Measurements from ENCODE around the gene FNDC5.

The FNDC5 gene

DNA sequence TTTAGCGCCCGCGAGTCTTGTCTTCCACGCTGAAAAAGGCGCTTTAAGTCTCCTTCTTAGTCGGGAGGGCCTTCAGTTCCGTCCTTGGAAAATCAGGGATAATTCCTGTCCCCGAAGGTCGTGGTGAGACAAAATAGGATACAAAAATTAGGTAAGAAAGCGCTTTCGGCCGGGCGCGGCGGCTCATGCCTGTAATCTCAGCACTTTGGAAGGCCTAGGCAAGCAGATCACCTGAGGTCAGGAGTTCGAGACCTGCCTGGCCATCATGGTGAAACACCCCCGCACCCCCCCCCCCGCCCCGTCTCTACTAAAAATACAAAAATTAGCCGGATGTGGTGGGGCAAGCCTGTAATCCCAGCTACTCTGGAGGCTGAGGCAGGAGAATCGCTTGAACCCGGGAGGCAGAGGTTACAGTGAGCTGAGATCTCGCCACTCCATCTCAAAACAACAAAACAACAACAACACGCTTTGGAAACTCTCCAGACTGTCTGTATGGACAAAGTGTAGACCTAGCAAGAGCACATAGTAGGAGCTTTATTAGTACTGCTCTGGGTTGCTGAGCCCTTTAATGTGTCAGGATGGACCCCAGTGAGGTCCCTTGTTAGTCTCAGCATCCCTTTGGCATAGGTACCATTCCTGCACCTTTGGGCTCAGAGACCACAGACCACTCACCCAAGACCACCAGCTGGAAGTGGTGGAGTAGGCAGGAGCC, 31.3 kb upstream of the FNDC5 start:
- peak overlapping the region; percentile 42 for H3K4me3 ChIP-seq
- in situ Hi-C loops (cut with MboI; ENCODE audit: low sequenced_read_pairs): no loop called here

DNA sequence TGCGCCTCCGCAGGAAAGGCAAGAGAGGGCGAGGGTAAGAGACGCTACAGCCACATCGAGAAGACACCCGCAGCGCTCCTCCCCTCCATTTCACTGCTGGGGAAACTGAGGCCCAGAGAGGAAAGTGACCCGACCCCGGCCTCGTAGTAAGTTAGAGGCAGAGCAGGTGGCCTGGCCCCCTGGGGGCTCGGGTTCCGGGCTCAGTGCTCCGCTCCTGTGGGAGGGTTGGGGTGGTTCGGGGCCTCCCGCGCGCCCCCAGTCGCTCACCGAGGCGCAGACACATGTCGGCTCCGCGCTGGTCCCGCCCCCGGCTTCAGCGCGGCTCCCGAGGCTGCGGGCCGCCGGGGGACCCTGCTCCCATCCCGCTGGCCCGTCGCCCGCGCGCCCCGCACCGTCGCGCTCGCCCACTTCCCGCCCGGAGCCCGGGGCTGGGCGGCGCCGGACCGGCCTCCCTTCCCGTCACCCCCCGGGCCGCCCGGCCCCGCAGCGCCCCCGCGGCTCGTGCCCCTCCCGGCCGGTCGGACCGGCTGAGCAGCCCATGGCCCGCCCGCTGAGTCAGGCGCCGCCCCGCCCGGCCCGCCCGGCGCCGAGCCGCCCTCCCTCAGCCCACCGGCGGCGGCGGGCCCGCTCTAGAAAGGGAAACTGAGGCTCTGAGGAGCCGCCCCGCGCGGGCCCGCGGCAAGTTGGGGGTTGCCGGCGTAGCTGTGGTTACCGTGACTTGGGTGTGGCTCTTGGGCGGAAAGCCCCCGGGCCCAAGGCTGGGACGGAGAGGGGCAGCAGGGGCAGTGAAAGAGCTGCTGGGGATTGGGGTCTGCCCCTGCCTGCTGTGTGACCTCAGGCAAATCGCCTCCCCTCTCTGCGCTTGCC, 30.5 kb upstream of the FNDC5 start, which contains the start of gene TMEM54:
Gene TMEM54 (minus strand): TSS at position 434 of the 867 bp plus-strand sequence. CDS start 151 bp downstream, at position 283.
- in situ Hi-C loops (cut with MboI; ENCODE audit: low sequenced_read_pairs): no loop called here
- no peaks in the 10 kb centered on the region for H3K27me3 ChIP-seq (ENCODE audit: low read depth)
- H3K9me3 ChIP-seq: no peaks in the 10 kb centered on the region
- peak; percentile 19 to 66 for DNase-seq (ENCODE audit: low spot score in 2 of 2)
- peaks cover 6% of the 10 kb centered on the region; the same call in 1 of the 2 replicates for H3K4me1 ChIP-seq
- peak within 1 kb of the TSS; percentile 45 for H3K4me3 ChIP-seq
- H3K36me3 ChIP-seq (replicated peaks): no peaks in the 10 kb centered on the region

More for the DNA sequence above, 31.3 kb upstream of the FNDC5 start:
- no peaks in the 10 kb centered on the region for H3K9me3 ChIP-seq
- no peaks in the 10 kb centered on the region for H3K27me3 ChIP-seq (ENCODE audit: low read depth)
- DNase-seq (ENCODE audit: low spot score in 2 of 2): no peak
- no peaks in the 10 kb centered on the region for H3K36me3 ChIP-seq (replicated peaks)
- H3K4me1 ChIP-seq: peaks cover 6% of the 10 kb centered on the region; the same call in 1 of the 2 replicates

DNA sequence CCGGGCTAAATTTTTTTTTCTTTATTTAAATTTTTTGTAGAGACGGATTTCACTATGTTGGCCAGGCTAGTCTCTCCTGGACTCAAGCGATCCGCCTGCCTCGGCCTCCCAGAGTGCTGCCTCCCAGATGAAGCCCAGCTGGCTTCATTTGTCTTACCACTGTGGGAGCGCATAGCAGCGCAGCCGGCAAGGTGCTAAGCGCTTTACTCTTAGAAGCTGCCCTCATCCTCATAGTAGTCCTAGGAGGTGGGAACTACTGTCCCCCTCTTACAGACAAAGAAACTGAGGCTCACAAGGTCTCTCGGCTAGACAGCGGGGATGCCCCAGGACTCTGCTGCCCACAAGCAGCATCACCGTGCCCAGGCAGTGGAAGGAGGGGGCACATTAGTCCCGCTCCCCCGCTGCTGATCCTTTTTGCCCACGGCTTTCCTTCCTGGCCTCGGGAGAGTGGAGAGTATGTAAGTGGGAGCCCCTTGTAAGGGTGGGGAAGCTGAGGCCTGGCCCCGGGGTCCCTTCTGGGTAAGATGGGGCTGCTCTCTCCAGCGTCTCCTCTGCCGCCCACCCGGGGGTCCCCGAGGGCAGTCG, 29.8 kb upstream of the FNDC5 start:
- peak overlapping the region; percentile 45 for H3K4me3 ChIP-seq
- no peaks in the 10 kb centered on the region for H3K27me3 ChIP-seq (ENCODE audit: low read depth)
- H3K4me1 ChIP-seq: peaks cover 6% of the 10 kb centered on the region; the same call in 1 of the 2 replicates
- H3K9me3 ChIP-seq: no peaks in the 10 kb centered on the region
- in situ Hi-C loops (cut with MboI; ENCODE audit: low sequenced_read_pairs): no loop called here
- H3K36me3 ChIP-seq (replicated peaks): no peaks in the 10 kb centered on the region
- DNase-seq (ENCODE audit: low spot score in 2 of 2): no peak

DNA sequence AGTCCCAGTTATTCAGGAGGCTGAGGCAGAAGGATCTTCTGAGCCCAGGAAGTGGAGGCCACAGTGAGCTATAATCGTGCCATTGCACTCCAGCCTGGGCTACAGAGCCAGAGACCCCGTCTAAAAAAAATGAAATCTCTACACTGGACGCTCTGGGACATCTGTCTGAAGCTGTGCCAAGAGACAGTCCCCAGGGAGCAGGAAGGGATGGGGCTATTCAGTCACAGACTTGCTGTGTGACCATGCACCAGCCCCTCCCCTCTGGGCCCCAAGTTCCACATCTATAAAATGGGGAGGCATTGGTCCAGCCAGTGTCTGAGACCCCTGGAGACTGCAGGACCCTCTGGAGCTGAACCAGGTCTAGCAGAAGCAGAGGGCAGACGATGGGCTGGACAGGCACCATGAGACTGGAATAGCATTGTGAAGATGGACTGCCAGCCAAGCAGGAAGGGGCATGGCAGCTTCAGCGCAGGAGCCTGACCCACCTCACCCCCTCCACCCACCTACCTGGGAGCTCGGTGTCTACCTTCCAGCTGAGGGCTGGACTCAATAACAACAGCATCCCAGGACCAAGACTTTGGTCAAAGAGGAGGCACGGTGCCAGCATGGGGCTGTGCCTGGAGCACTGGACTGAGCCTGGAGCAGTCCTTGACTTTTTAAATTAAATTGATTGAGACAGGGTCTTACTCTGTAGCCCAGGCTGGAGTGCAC, 29.0 kb upstream of the FNDC5 start:
- in situ Hi-C loops (cut with MboI; ENCODE audit: low sequenced_read_pairs): no loop called here
- Histone ChIP-seq H3K9me3 (no peaks in the 10 kb centered on the region), H3K4me1 (peaks cover 6% of the 10 kb centered on the region; the same call in 1 of the 2 replicates), H3K4me3 (no peak overlapping the region), H3K36me3 (replicated peaks) (no peaks in the 10 kb centered on the region), H3K27me3 (ENCODE audit: low read depth) (no peaks in the 10 kb centered on the region)
- peak in 1 of 2 experiments; percentile 36 for DNase-seq (ENCODE audit: low spot score in 2 of 2)

DNA sequence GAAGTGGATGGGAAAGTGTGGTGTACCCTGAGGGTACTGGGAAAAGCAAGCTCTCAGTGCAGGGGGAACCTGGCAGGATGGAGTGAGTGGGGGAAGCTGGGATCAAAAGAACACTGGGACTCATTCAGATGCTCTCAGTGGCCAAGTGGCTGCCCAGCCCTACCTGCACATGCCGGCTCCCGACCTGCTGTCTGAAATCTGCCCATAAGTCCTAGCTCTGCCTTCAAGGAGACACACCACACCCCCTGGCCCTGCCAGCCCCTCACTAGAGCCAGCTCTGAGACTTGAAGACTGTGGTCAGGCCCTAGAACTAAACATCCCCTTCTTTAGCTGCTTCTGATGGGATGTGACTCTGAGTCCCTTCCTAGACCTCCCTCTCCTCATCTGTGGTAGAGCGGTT, 28.2 kb upstream of the FNDC5 start:
- Histone ChIP-seq H3K27me3 (ENCODE audit: low read depth) (no peaks in the 10 kb centered on the region), H3K9me3 (no peaks in the 10 kb centered on the region), H3K36me3 (replicated peaks) (no peaks in the 10 kb centered on the region), H3K4me3 (no peak overlapping the region), H3K4me1 (peaks cover 6% of the 10 kb centered on the region)
- in situ Hi-C loops (cut with MboI; ENCODE audit: low sequenced_read_pairs): no loop called here
- DNase-seq (ENCODE audit: low spot score in 2 of 2): no peak

DNA sequence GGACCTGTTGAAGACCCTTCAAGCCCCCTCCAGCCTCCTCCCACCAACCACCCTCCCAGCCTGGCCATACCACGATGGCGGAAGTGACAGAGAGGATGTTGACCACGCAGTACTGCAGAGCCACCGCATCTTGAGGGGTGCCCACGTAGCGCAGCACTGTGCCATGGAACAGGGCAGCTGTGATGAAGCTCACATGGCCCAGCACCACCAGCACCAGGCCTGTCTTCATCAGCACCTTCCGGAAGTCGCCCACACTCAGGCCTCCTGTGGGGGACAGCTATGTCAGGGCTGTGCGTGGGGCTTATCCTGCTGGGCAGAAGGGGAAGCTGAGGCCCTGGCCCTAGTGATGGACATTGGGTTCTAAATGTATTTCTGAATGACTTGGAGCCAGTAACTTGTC, 27.3 kb upstream of the FNDC5 start:
- no peaks in the 10 kb centered on the region for H3K9me3 ChIP-seq
- in situ Hi-C loops (cut with MboI; ENCODE audit: low sequenced_read_pairs): no loop called here
- DNase-seq (ENCODE audit: low spot score in 2 of 2): no peak

DNA sequence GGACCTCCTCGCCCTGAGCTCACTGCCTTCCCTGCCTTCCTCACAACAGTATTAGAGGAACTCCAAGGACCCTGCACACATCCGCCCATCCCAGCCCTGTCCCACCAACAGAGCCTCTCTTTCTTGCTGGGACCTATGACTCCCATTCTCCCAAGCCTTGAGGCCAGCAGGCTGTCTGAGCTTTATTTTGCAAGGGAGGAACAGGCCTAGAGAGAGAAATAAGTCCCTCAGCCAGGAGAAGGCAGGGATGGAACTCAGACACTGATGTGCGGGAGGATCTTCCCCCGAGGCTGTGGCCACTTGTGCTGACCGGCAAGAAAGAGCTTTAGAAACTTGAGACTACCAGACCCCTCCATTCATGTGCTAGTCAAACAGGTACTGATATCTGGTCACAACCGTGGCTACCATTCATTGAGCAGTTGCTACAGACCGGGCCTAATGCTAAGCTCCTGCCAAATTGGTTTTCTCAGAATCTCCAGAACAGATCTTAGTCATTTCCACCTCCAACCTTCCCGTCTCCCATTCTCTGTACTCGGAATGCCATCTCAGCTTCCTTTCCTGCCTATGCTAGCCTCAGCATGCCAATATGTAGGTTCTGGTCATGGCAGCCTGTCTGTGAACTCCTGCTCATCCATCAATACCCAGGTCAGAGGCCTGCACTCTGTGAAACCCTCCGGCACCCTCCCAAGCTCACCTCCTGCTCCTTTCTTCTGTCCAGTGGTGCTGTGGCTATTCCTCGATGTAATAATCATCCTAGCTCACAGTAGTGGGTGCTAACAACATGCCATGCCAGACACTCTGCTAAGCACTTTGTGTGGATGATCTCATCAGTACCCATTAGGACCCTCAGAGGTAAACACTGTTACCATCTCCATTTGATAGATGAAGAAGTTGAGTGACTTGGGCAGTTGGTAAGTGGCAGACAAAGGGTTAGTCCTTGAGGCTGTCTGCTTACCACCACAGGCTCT, 26.7 kb upstream of the FNDC5 start:
- Histone ChIP-seq H3K4me1 (peaks cover 10% of the 10 kb centered on the region), H3K36me3 (replicated peaks) (no peaks in the 10 kb centered on the region), H3K27me3 (ENCODE audit: low read depth) (no peaks in the 10 kb centered on the region), H3K9me3 (no peaks in the 10 kb centered on the region; the same call in 1 of the 2 replicates), H3K4me3 (no peak overlapping the region)
- DNase-seq (ENCODE audit: low spot score in 2 of 2): no peak
- in situ Hi-C loops (cut with MboI; ENCODE audit: low sequenced_read_pairs): no loop called here

More for the DNA sequence above, 27.3 kb upstream of the FNDC5 start:
- Histone ChIP-seq H3K4me3 (no peak overlapping the region), H3K4me1 (peaks cover 6% of the 10 kb centered on the region), H3K27me3 (ENCODE audit: low read depth) (no peaks in the 10 kb centered on the region), H3K36me3 (replicated peaks) (no peaks in the 10 kb centered on the region)

DNA sequence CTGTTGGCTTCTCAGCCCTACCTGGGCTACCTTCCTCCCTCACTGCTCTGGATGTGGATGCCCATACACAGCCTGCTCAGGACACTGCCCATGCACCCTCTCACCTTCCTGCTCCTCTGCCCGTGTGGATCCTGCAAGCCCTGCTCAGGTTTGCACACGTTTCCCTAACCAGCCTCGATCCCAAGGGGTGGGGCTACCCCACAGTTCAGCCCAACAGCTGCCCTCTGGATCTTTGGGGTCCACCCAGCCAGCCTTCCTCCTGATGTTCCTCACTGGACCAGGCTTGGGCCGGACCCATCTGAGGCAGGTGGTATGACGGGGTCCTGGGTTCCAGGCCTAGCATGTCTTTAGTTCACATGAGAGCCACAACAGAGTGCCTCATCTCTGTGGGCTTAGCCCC, 25.7 kb upstream of the FNDC5 start:
- Histone ChIP-seq H3K4me1 (peaks cover 9% of the 10 kb centered on the region), H3K27me3 (ENCODE audit: low read depth) (no peaks in the 10 kb centered on the region; the same call in 1 of the 2 replicates), H3K36me3 (replicated peaks) (no peaks in the 10 kb centered on the region), H3K9me3 (no peaks in the 10 kb centered on the region; the same call in 1 of the 2 replicates), H3K4me3 (no peak overlapping the region)
- in situ Hi-C loops (cut with MboI; ENCODE audit: low sequenced_read_pairs): no loop called here
- DNase-seq (ENCODE audit: low spot score in 2 of 2): no peak

GRCh38 chr1:32895325-32896215, 24.9 kb upstream of the FNDC5 start:
- Histone ChIP-seq H3K4me3 (no peak overlapping the region), H3K27me3 (ENCODE audit: low read depth) (no peaks in the 10 kb centered on the region; the same call in 1 of the 2 replicates), H3K36me3 (replicated peaks) (no peaks in the 10 kb centered on the region), H3K9me3 (no peaks in the 10 kb centered on the region; the same call in 1 of the 2 replicates), H3K4me1 (peaks cover 7% of the 10 kb centered on the region)
- DNase-seq (ENCODE audit: low spot score in 2 of 2): no peak
- in situ Hi-C loops (cut with MboI; ENCODE audit: low sequenced_read_pairs): no loop called here

DNA sequence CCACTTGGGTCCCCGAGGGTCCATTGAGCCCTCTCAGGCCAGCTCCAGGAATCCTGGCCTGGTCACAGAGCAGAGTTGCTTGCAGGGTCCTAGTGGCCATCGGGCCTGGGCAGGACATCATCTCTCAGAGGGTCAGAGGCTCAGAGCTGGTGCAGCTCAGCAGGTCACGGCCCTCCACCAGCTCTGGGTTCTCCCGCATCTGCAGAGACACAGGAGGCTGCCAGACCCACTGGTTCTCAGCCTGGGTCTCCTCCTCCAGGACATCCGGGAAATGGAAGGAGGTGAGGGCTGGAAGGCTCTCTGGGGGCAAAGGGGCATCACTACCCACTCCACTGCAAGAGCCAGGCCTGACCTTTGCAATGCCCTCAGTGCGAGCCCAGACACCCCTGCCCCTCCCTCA, 24.0 kb upstream of the FNDC5 start:
- H3K36me3 ChIP-seq (replicated peaks): no peaks in the 10 kb centered on the region
- H3K4me1 ChIP-seq: peaks cover 6% of the 10 kb centered on the region
- DNase-seq (ENCODE audit: low spot score in 2 of 2): no peak
- H3K9me3 ChIP-seq: no peaks in the 10 kb centered on the region; the same call in 1 of the 2 replicates
- in situ Hi-C loops (cut with MboI; ENCODE audit: low sequenced_read_pairs): no loop called here
- peaks cover 3% of the 10 kb centered on the region; the same call in 1 of the 2 replicates for H3K27me3 ChIP-seq (ENCODE audit: low read depth)
- no peak overlapping the region for H3K4me3 ChIP-seq

DNA sequence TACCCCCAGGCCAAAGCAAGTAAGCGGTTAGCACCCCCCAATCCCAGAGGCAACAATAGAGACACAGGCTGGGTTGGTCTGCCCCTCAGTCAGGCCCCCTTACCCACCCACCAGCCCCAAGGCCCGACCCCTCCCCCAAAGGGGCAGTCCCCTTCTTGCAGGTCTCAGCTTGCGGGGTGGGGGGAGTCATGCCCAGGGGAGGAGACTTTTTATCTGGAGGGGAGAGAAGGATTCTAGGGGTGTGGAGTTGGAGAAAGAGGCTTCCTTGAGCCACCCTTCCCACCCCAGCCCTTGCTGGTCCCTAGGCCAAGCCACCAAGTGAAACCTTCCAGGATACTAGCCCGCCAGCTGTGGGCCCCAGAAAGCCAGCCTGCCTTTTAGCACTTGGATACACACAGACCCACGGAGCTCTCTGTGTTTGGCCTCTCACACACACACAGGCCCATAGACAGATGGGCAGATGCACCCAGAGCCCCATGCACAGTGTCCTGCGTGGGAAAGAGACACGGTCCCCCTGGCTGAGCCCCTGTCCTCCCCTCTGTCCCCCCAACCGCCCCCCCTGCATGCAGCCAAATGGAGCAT, 23.4 kb upstream of the FNDC5 start:
- peaks cover 3% of the 10 kb centered on the region; the same call in 1 of the 2 replicates for H3K27me3 ChIP-seq (ENCODE audit: low read depth)
- peak overlapping the region; percentile 45 for H3K4me3 ChIP-seq
- in situ Hi-C loops (cut with MboI; ENCODE audit: low sequenced_read_pairs): no loop called here
- no peaks in the 10 kb centered on the region for H3K36me3 ChIP-seq (replicated peaks)
- DNase-seq (ENCODE audit: low spot score in 2 of 2): no peak
- H3K4me1 ChIP-seq: peaks cover 6% of the 10 kb centered on the region
- H3K9me3 ChIP-seq: no peaks in the 10 kb centered on the region; the same call in 1 of the 2 replicates
